ENCODE data around the gene KRTAP4-8.
"Not testable (repeated sequence)": the region's sequence is repeated elsewhere in the genome, so short reads cannot be mapped to it uniquely, and the experiment has no call there.

The KRTAP4-8 gene

GRCh38 chr17:41098042-41098441, at the start of gene KRTAP4-8:
TSS of gene KRTAP4-8 (minus strand) at chr17:41098142. CDS start at chr17:41098084, 58 bp downstream.
- DNase-seq = no peak

GRCh38 chr17:41145261-41145660, 47.3 kb upstream of the KRTAP4-8 start:
- no peak for DNase-seq

GRCh38 chr17:41144846-41145245, 46.9 kb upstream of the KRTAP4-8 start:
- no peak for DNase-seq

GRCh38 chr17:41141361-41141760, 43.4 kb upstream of the KRTAP4-8 start:
- no peak for DNase-seq

GRCh38 chr17:41140360-41141131, 42.6 kb upstream of the KRTAP4-8 start, which contains the start of gene KRTAP4-6:
TSS of gene KRTAP4-6 (minus strand) at chr17:41140544. CDS start at chr17:41140487, 57 bp downstream.
- peak; percentile 21 for DNase-seq

- not testable (repeated sequence) for DNase-seq
Observed at GRCh38 chr17:41139865-41140264, 41.9 kb upstream of the KRTAP4-8 start.

GRCh38 chr17:41133880-41134735, 36.2 kb upstream of the KRTAP4-8 start:
- no peak for DNase-seq

- DNase-seq = no peak
Observed at GRCh38 chr17:41131979-41132378, 34.0 kb upstream of the KRTAP4-8 start.

- no peak for DNase-seq
Observed at GRCh38 chr17:41127371-41127770, 29.4 kb upstream of the KRTAP4-8 start.

GRCh38 chr17:41126412-41126811, 28.5 kb upstream of the KRTAP4-8 start:
- no peak for DNase-seq

GRCh38 chr17:41125064-41125463, 27.1 kb upstream of the KRTAP4-8 start:
- DNase-seq = no peak

GRCh38 chr17:41123991-41124371, 26.0 kb upstream of the KRTAP4-8 start, which contains the start of gene KRTAP4-12:
TSS of gene KRTAP4-12 (minus strand) at chr17:41124182. CDS start at chr17:41124122, 60 bp downstream.
- not testable (repeated sequence) for DNase-seq

GRCh38 chr17:41123292-41123990, 25.5 kb upstream of the KRTAP4-8 start:
- not testable (repeated sequence) for DNase-seq

- no peak for DNase-seq
Observed at GRCh38 chr17:41121742-41122141, 23.8 kb upstream of the KRTAP4-8 start.

- peak; percentile 18 for DNase-seq
Observed at GRCh38 chr17:41119696-41120690, 22.1 kb upstream of the KRTAP4-8 start.

GRCh38 chr17:41118721-41119120, 20.8 kb upstream of the KRTAP4-8 start:
- DNase-seq = peak; percentile 29

GRCh38 chr17:41117846-41118386, 20.0 kb upstream of the KRTAP4-8 start, which contains the start of gene KRTAP4-11:
TSS of gene KRTAP4-11 (minus strand) at chr17:41118373. CDS start at chr17:41118315, 58 bp downstream.
- DNase-seq = not testable (repeated sequence)

GRCh38 chr17:41116297-41116696, 18.4 kb upstream of the KRTAP4-8 start:
- DNase-seq = no peak

GRCh38 chr17:41111151-41111885, 13.4 kb upstream of the KRTAP4-8 start:
- DNase-seq = no peak

- DNase-seq = not testable (repeated sequence)
Observed at GRCh38 chr17:41108728-41109386, 10.9 kb upstream of the KRTAP4-8 start.
